WTC11 (cell line): Measurements from ENCODE around the gene CDKN2AIP. TPM values are rescaled to one million over a fixed set of nuclear protein-coding genes. Genes with fewer than 3 reads are reported as not detected.

Source experiments
- ATAC-seq: fragments of 200-7000 bp; cut with Tn5 transposase; 2 replicates; pipeline ENCODE4 v1.10.0; 2021; ENCODE audit warnings: mild to moderate bottlenecking, moderate library complexity
- CTCF ChIA-PET: fragments of 300-600 bp; sonication (Branson Sonifier 250); formaldehyde crosslinking; loops from one replicate; lab custom pipeline; 2021; ENCODE audit warnings: antibody characterized with exemption; lab: Charles Lee
- POLR2A ChIA-PET: fragments of 350-600 bp; sonication (Branson Sonifier 250); formaldehyde crosslinking; loops from one replicate; lab custom pipeline; 2021; ENCODE audit warnings: antibody characterized with exemption; lab: Charles Lee
- DNase-seq: peaks from one replicate; pipeline ENCODE4 v3.0.0; 2021; ENCODE audit warnings: low spot score
- H3K27ac Mint-ChIP-seq: 2 replicates; pipeline ENCODE4 v1.8.0; 2021; ENCODE audit warnings: mixed read lengths
- H3K27me3 Mint-ChIP-seq: 2 replicates; pipeline ENCODE4 v1.8.0; 2021; ENCODE audit warnings: low read depth, mild to moderate bottlenecking, moderate library complexity, mixed read lengths
- H3K36me3 Mint-ChIP-seq: 2 replicates; pipeline ENCODE4 v1.8.0; 2021; ENCODE audit warnings: mixed read lengths
- H3K4me1 Mint-ChIP-seq: 2 replicates; pipeline ENCODE4 v1.8.0; 2022; ENCODE audit warnings: mixed read lengths
- H3K4me3 Mint-ChIP-seq: 2 replicates; pipeline ENCODE4 v1.8.0; 2021; ENCODE audit warnings: mild to moderate bottlenecking, moderate library complexity, mixed read lengths
- H3K9me3 Mint-ChIP-seq: 2 replicates; pipeline ENCODE4 v1.8.0; 2021; ENCODE audit warnings: mixed read lengths
- ATF3 ChIP-seq: sonication (generic); formaldehyde crosslinking; conservative IDR thresholded peaks from 2 replicates; pipeline ENCODE4 v1.8.1; 2022; ENCODE audit warnings: mild to moderate bottlenecking, missing genetic modification reagents
- ERG ChIP-seq: fragments of 250-450 bp; sonication (Bioruptor Pico); IDR thresholded peaks from 2 replicates; pipeline ENCODE4 v1.8.0; 2021; ENCODE audit warnings: mild to moderate bottlenecking
- GABPB1 ChIP-seq: sonication (generic); formaldehyde crosslinking; IDR thresholded peaks from 2 replicates; pipeline ENCODE4 v1.8.1; 2023; ENCODE audit warnings: mild to moderate bottlenecking, missing genetic modification reagents
- HMGA2 ChIP-seq: fragments of 250-450 bp; sonication (Bioruptor Pico); IDR thresholded peaks from 2 replicates; pipeline ENCODE4 v1.4.0; 2021; ENCODE audit warnings: mild to moderate bottlenecking, moderate library complexity
- HMGXB4 ChIP-seq: sonication (generic); formaldehyde crosslinking; IDR thresholded peaks from 2 replicates; pipeline ENCODE4 v1.8.1; 2023; ENCODE audit warnings: mild to moderate bottlenecking, moderate library complexity, missing genetic modification reagents
- JUN ChIP-seq: sonication (generic); formaldehyde crosslinking; IDR thresholded peaks from 2 replicates; pipeline ENCODE4 v1.8.0; 2023; ENCODE audit warnings: mild to moderate bottlenecking, missing genetic modification reagents
- STAT6 ChIP-seq: sonication (generic); formaldehyde crosslinking; conservative IDR thresholded peaks from 2 replicates; pipeline ENCODE4 v1.8.1; 2023; ENCODE audit warnings: mild to moderate bottlenecking, low read depth, missing genetic modification reagents, moderate library complexity
- TEAD4 ChIP-seq: sonication (generic); formaldehyde crosslinking; IDR thresholded peaks from 2 replicates; pipeline ENCODE4 v1.8.0; 2022; ENCODE audit warnings: mild to moderate bottlenecking, missing genetic modification reagents
- ZNF219 ChIP-seq: sonication (generic); formaldehyde crosslinking; IDR thresholded peaks from 2 replicates; pipeline ENCODE4 v1.8.0; 2023; ENCODE audit warnings: missing genetic modification reagents, mild to moderate bottlenecking, borderline replicate concordance
- ZNF423 ChIP-seq: fragments of 250-450 bp; sonication (Bioruptor Pico); IDR thresholded peaks from 2 replicates; pipeline ENCODE4 v2.1.2; 2022; ENCODE audit warnings: mild to moderate bottlenecking, moderate library complexity
- total RNA-seq: library from RNA; stranded (reverse); gene quantifications from 3 replicates; pipeline ENCODE4 v1.2.3, GENCODE V29; 2021
- TF ChIP-seq, protein P1 (sequence below): sonication (generic); formaldehyde crosslinking; IDR thresholded peaks from 2 replicates; pipeline ENCODE4 v1.8.1; 2022; ENCODE audit warnings: low read depth, missing genetic modification reagents, borderline replicate concordance
- TF ChIP-seq, protein P2 (sequence below): sonication (generic); formaldehyde crosslinking; IDR thresholded peaks from 2 replicates; pipeline ENCODE4 v1.8.0; 2023; ENCODE audit warnings: missing genetic modification reagents
- TF ChIP-seq, protein P3 (sequence below): sonication (generic); formaldehyde crosslinking; IDR thresholded peaks from 2 replicates; pipeline ENCODE4 v1.8.1; 2023; ENCODE audit warnings: mild to moderate bottlenecking, missing genetic modification reagents, borderline replicate concordance

CDKN2AIP gene
- total RNA-seq, 1 experiment from 2014 or later = 13.7 TPM

DNA sequence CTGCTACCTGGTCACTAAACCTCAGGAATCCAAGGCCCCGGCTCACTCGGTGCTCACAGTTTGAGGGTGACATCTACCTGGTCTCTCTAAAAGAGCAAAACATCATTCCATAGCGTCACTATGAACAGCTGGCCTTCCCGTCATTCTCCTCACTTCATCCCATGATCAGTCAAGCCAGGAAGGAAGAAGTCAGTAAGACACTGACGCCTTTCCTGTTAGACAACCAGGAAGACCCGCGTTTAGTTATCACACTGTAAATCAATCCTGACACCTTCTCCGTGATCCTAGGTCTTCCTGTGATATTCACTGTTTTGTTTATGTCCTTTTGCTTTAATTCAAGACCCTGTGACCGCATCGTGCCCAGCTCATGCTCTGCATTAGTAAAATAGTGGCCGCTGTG, 31.6 kb upstream of the CDKN2AIP start (continued):
- no peak for TF ChIP-seq HMGXB4 (CRISPR knock-in tag)
- no peak for TF ChIP-seq JUN

DNA sequence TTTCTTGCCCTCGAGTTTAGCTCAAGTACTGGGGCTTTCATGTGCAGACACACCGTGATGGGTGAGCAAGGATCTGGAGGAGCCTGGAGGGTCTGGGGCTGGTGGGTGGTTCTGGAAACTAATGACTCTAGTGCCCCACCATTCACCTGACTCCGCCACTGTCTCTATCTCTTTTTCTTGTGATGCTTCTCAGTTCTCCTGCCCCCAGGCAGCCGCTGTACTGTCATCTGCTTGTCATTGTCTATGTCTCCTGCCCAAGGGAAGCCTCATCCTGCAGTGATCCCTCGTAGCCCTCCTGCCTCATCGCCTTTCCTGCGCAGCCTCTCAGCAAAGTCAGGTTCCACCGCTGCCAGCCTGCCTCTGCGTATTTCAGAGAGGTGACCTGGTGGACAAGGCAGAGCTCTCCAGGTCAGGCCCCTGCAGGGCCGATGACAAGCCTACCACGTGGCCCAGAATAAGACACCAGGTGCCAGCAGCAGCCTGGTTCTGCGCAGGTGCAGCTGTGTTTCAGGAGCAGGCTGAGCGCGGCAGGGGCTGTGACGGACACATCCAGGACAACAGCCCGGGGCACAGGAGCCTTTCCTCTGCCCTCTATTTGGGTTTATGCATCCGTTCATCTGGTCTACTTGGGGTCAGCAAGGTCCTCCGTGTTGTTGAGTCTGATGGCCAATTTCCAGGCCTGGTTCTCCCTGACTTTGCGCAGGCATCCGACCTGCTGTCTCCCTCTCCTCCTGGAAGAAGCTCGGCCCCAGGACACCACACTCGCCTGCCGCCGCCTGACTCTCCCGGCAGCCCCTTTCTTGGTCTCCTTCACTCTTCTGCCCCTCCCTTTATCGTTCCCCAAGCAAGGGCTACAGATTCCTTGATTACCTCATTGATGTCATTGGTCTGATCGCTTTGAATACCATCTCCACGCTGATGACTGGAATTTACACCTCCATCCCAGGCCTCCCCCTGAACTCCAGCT, 30.9 kb upstream of the CDKN2AIP start:
- TF ChIP-seq, protein P1, sequence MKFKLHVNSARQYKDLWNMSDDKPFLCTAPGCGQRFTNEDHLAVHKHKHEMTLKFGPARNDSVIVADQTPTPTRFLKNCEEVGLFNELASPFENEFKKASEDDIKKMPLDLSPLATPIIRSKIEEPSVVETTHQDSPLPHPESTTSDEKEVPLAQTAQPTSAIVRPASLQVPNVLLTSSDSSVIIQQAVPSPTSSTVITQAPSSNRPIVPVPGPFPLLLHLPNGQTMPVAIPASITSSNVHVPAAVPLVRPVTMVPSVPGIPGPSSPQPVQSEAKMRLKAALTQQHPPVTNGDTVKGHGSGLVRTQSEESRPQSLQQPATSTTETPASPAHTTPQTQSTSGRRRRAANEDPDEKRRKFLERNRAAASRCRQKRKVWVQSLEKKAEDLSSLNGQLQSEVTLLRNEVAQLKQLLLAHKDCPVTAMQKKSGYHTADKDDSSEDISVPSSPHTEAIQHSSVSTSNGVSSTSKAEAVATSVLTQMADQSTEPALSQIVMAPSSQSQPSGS = no peak
- TF ChIP-seq, protein P2, sequence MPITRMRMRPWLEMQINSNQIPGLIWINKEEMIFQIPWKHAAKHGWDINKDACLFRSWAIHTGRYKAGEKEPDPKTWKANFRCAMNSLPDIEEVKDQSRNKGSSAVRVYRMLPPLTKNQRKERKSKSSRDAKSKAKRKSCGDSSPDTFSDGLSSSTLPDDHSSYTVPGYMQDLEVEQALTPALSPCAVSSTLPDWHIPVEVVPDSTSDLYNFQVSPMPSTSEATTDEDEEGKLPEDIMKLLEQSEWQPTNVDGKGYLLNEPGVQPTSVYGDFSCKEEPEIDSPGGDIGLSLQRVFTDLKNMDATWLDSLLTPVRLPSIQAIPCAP (CRISPR knock-in tag) = no peak
- TF ChIP-seq HMGA2 (no peak), GABPB1 (no peak), ERG (CRISPR knock-in tag) (no peak), TEAD4 (no peak), ZNF423 (CRISPR knock-in tag) (no peak), ZNF219 (CRISPR knock-in tag) (no peak), STAT6 (CRISPR knock-in tag) (no peak), ATF3 (CRISPR knock-in tag) (no peak)
- TF ChIP-seq, protein P3, sequence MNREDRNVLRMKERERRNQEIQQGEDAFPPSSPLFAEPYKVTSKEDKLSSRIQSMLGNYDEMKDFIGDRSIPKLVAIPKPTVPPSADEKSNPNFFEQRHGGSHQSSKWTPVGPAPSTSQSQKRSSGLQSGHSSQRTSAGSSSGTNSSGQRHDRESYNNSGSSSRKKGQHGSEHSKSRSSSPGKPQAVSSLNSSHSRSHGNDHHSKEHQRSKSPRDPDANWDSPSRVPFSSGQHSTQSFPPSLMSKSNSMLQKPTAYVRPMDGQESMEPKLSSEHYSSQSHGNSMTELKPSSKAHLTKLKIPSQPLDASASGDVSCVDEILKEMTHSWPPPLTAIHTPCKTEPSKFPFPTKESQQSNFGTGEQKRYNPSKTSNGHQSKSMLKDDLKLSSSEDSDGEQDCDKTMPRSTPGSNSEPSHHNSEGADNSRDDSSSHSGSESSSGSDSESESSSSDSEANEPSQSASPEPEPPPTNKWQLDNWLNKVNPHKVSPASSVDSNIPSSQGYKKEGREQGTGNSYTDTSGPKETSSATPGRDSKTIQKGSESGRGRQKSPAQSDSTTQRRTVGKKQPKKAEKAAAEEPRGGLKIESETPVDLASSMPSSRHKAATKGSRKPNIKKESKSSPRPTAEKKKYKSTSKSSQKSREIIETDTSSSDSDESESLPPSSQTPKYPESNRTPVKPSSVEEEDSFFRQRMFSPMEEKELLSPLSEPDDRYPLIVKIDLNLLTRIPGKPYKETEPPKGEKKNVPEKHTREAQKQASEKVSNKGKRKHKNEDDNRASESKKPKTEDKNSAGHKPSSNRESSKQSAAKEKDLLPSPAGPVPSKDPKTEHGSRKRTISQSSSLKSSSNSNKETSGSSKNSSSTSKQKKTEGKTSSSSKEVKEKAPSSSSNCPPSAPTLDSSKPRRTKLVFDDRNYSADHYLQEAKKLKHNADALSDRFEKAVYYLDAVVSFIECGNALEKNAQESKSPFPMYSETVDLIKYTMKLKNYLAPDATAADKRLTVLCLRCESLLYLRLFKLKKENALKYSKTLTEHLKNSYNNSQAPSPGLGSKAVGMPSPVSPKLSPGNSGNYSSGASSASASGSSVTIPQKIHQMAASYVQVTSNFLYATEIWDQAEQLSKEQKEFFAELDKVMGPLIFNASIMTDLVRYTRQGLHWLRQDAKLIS (CRISPR knock-in tag) = no peak
- POLR2A ChIA-PET = no interaction called here
- Mint-ChIP-seq H3K27ac (no peak overlapping the region), H3K4me1 (peaks cover 2% of the 10 kb centered on the region), H3K36me3 (no peaks in the 10 kb centered on the region), H3K4me3 (no peak overlapping the region), H3K27me3 (no peaks in the 10 kb centered on the region), H3K9me3 (no peaks in the 10 kb centered on the region)
- no peak for ATAC-seq
- no peak for DNase-seq
- CTCF ChIA-PET = no interaction called here
